ENCODE results near the gene VIL1. TPM values are rescaled to one million over a fixed set of nuclear protein-coding genes. Genes with fewer than 3 reads are reported as not detected.

Gene VIL1
- total and polyA plus RNA-seq, 2 of the 4 experiments (the other 2 are of a cell fraction) = not detected

- 96% methylated on average over 4 of the region's 10 CpGs; no CpG with 5 or more reads in 1 of the 2 experiments for WGBS, 2 experiments (ENCODE audit: extremely low coverage in 2 of 2, insufficient read length in 1 of 2)
- Histone ChIP-seq H2AFZ (replicated peaks; ENCODE audit: low read length, poor library complexity) (peak overlapping the region; percentile 61), H3K9ac (ENCODE audit: low read depth, low read length) (no peak overlapping the region), H3K4me3 (ENCODE audit: insufficient read depth, low read depth, low read length) (no peak overlapping the region), H3K4me2 (ENCODE audit: low read depth, low read length) (no peak overlapping the region), H3K79me1 (ENCODE audit: low read depth in 1 of 2, low read length in 2 of 2) (no peaks in the 10 kb centered on the region), H3K27ac (ENCODE audit: insufficient read depth, low read length) (no peak overlapping the region), H3K14ac (replicated peaks; ENCODE audit: low read depth, low read length) (no peak overlapping the region), H3K4me1 (ENCODE audit: control insufficient read depth, insufficient read depth, low read length) (peaks cover 2% of the 10 kb centered on the region), H2AK5ac (ENCODE audit: low read depth, low read length) (no peak overlapping the region), H3K27me3 (ENCODE audit: control insufficient read depth, insufficient read depth, low read length) (peaks cover 14% of the 10 kb centered on the region), H3K23ac (ENCODE audit: low read depth, low read length) (no peak overlapping the region), H4K8ac (ENCODE audit: low read depth in 2 of 2, low read length in 2 of 2) (no peak overlapping the region), H4K5ac (ENCODE audit: low read depth, low read length) (no peak overlapping the region), H3K18ac (ENCODE audit: low read depth, low read length) (no peak overlapping the region), H4K91ac (ENCODE audit: insufficient read depth, low read depth, low read length) (no peak overlapping the region), H3K56ac (ENCODE audit: extremely low read depth, insufficient read depth, low read length) (no peak overlapping the region), H3K9me3 (ENCODE audit: control insufficient read depth, insufficient read depth, low read length) (no peaks in the 10 kb centered on the region), H2BK5ac (ENCODE audit: low read depth, low read length, poor library complexity, severe bottlenecking) (no peak overlapping the region), H3K36me3 (ENCODE audit: control insufficient read depth, insufficient read depth, low read length) (no peaks in the 10 kb centered on the region), H3K4ac (ENCODE audit: low read depth, low read length) (no peak overlapping the region), H3K9me1 (ENCODE audit: insufficient read depth, low read length) (no peaks in the 10 kb centered on the region), H2BK15ac (ENCODE audit: low read depth, low read length) (no peak overlapping the region), H4K20me1 (ENCODE audit: insufficient read depth, low read length) (no peaks in the 10 kb centered on the region), H2AK9ac (replicated peaks; ENCODE audit: low read depth, low read length, poor library complexity) (peak overlapping the region; percentile 50), H2BK20ac (ENCODE audit: low read depth, low read length) (no peak overlapping the region), H2BK120ac (ENCODE audit: low read depth, low read length) (no peak overlapping the region)
- ChIA-PET CTCF (no interaction called here), POLR2A (ENCODE audit: unreplicated experiment) (interaction anchor here (0.6 kb wide), 1 partner anchor 389 kb away, joined by 3 read pairs; no protein-coding TSS in a partner anchor)
- DNase-seq (no peak), ATAC-seq (ENCODE audit: low read depth) (no peak; the same call in 1 of the 2 replicates)
- BruUV-seq (replicated peaks) = no TSS peak
- dilution Hi-C loops (cut with HindIII; ENCODE audit: low sequenced_read_pairs, unreplicated experiment) (no loop called here), in situ Hi-C loops (cut with MboI; ENCODE audit: low sequenced_read_pairs) (no loop called here), intact Hi-C loops (cut with micrococcal nuclease) (no loop called here)
- no peak for TF ChIP-seq CHD1 (IDR thresholded peaks at IDR 0.05; ENCODE audit: low read depth, low read length)
- no peak for TF ChIP-seq MAFK (IDR thresholded peaks at IDR 0.05; ENCODE audit: low read depth, low read length)
- TF ChIP-seq MAZ (IDR thresholded peaks at IDR 0.05; ENCODE audit: borderline replicate concordance, low read depth, low read length) = no peak
- no peak for TF ChIP-seq FOS (IDR thresholded peaks at IDR 0.05; ENCODE audit: low read depth, low read length)
- no peak for TF ChIP-seq CEBPB (IDR thresholded peaks at IDR 0.05; ENCODE audit: low read depth, low read length)
- TF ChIP-seq, protein P1, sequence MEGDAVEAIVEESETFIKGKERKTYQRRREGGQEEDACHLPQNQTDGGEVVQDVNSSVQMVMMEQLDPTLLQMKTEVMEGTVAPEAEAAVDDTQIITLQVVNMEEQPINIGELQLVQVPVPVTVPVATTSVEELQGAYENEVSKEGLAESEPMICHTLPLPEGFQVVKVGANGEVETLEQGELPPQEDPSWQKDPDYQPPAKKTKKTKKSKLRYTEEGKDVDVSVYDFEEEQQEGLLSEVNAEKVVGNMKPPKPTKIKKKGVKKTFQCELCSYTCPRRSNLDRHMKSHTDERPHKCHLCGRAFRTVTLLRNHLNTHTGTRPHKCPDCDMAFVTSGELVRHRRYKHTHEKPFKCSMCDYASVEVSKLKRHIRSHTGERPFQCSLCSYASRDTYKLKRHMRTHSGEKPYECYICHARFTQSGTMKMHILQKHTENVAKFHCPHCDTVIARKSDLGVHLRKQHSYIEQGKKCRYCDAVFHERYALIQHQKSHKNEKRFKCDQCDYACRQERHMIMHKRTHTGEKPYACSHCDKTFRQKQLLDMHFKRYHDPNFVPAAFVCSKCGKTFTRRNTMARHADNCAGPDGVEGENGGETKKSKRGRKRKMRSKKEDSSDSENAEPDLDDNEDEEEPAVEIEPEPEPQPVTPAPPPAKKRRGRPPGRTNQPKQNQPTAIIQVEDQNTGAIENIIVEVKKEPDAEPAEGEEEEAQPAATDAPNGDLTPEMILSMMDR (conservative IDR thresholded peaks at IDR 0.05; ENCODE audit: low read depth, low read length) = no peak
- TF ChIP-seq RAD21 (IDR thresholded peaks at IDR 0.05; ENCODE audit: low read length) = no peak
- TF ChIP-seq MXI1 (IDR thresholded peaks at IDR 0.05; ENCODE audit: borderline replicate concordance, low read depth, low read length) = no peak
- TF ChIP-seq, protein P2, sequence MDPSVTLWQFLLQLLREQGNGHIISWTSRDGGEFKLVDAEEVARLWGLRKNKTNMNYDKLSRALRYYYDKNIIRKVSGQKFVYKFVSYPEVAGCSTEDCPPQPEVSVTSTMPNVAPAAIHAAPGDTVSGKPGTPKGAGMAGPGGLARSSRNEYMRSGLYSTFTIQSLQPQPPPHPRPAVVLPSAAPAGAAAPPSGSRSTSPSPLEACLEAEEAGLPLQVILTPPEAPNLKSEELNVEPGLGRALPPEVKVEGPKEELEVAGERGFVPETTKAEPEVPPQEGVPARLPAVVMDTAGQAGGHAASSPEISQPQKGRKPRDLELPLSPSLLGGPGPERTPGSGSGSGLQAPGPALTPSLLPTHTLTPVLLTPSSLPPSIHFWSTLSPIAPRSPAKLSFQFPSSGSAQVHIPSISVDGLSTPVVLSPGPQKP (IDR thresholded peaks at IDR 0.05; ENCODE audit: borderline replicate concordance, low read depth, low read length) = no peak
- TF ChIP-seq NFE2L2 (IDR thresholded peaks at IDR 0.05; ENCODE audit: low read depth, low read length) = no peak
- no peak for TF ChIP-seq RCOR1 (IDR thresholded peaks at IDR 0.05; ENCODE audit: insufficient replicate concordance, low read length)
- TF ChIP-seq POLR2A (IDR thresholded peaks at IDR 0.05; ENCODE audit: low read depth, low read length) = no peak
- TF ChIP-seq RFX5 (IDR thresholded peaks at IDR 0.05; ENCODE audit: low read depth, low read length) = no peak
Observed at GRCh38 chr2:218383892-218384519, 34.9 kb upstream of the VIL1 start.
